ENCODE results near the gene CHST4.

The CHST4 gene

GRCh38 chr16:71565812-71566700 lies 39.8 kb downstream of the CHST4 start:
- H3K9me2 ChIP-seq (replicated peaks; ENCODE audit: low read depth, low read length) = no peaks in the 10 kb centered on the region
- no peaks in the 10 kb centered on the region for H3K36me3 ChIP-seq (ENCODE audit: insufficient read depth, low read length)
- H3K9me3 ChIP-seq (ENCODE audit: insufficient read depth, low read depth, low read length) = no peaks in the 10 kb centered on the region; the same call in 1 of the 2 replicates
- H3K27me3 ChIP-seq (ENCODE audit: insufficient read depth, low read length, poor library complexity, severe bottlenecking) = no peaks in the 10 kb centered on the region
- H4K20me1 ChIP-seq (ENCODE audit: insufficient read depth, low read length, poor library complexity, severe bottlenecking) = no peaks in the 10 kb centered on the region
- H2AFZ ChIP-seq (ENCODE audit: low read length) = peak overlapping the region; percentile 94
- no peaks in the 10 kb centered on the region for H3F3A ChIP-seq (ENCODE audit: low read depth)
- H3K4me1 ChIP-seq (ENCODE audit: insufficient read depth, low read length, poor library complexity, severe bottlenecking) = no peaks in the 10 kb centered on the region
- H3K9ac ChIP-seq (ENCODE audit: low read depth, low read length, poor library complexity, severe bottlenecking) = peak overlapping the region; percentile 58
- H3K4me3 ChIP-seq (ENCODE audit: low read length, poor library complexity, severe bottlenecking) = peak overlapping the region; percentile 73
- H3K4me2 ChIP-seq (ENCODE audit: low read depth, low read length, poor library complexity, severe bottlenecking) = peak overlapping the region; percentile 87
- no peaks in the 10 kb centered on the region for H3K79me2 ChIP-seq (ENCODE audit: insufficient read depth, low read length)
- TF ChIP-seq EZH2phosphoT487 (IDR thresholded peaks at IDR 0.05; ENCODE audit: borderline replicate concordance) = no peak
- TF ChIP-seq, protein P1, sequence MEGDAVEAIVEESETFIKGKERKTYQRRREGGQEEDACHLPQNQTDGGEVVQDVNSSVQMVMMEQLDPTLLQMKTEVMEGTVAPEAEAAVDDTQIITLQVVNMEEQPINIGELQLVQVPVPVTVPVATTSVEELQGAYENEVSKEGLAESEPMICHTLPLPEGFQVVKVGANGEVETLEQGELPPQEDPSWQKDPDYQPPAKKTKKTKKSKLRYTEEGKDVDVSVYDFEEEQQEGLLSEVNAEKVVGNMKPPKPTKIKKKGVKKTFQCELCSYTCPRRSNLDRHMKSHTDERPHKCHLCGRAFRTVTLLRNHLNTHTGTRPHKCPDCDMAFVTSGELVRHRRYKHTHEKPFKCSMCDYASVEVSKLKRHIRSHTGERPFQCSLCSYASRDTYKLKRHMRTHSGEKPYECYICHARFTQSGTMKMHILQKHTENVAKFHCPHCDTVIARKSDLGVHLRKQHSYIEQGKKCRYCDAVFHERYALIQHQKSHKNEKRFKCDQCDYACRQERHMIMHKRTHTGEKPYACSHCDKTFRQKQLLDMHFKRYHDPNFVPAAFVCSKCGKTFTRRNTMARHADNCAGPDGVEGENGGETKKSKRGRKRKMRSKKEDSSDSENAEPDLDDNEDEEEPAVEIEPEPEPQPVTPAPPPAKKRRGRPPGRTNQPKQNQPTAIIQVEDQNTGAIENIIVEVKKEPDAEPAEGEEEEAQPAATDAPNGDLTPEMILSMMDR (conservative IDR thresholded peaks at IDR 0.05; ENCODE audit: low read length) = no peak

DNA sequence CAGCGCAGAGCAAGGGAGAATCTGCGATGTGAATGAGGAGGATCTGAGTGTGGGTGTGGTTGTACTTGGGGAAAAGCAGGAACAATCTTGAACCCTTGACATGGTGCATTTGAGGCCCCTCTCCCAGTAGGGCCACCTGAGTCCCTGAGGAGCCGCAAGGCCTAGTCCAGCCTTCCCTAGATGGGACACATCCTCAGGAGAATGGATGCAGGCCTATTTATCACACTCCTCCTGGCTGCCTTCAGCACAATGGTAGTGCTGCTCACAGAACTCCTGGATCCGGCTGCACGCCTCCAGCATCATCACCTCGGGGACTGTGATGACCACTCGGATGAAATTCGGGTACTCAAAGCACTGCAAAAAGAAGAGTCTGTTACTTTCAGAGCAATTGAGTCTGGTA lies 41.7 kb downstream of the CHST4 start:
- no peaks in the 10 kb centered on the region for H4K20me1 ChIP-seq (ENCODE audit: insufficient read depth, low read length, poor library complexity, severe bottlenecking)
- H3F3A ChIP-seq (ENCODE audit: low read depth) = no peaks in the 10 kb centered on the region
- no peaks in the 10 kb centered on the region for H3K9me2 ChIP-seq (replicated peaks; ENCODE audit: low read depth, low read length)
- TF ChIP-seq, protein P1 (conservative IDR thresholded peaks at IDR 0.05; ENCODE audit: low read length) = no peak
- no peak for TF ChIP-seq EZH2phosphoT487 (IDR thresholded peaks at IDR 0.05; ENCODE audit: borderline replicate concordance)
- H3K4me3 ChIP-seq (ENCODE audit: low read length, poor library complexity, severe bottlenecking) = no peak overlapping the region
- H2AFZ ChIP-seq (ENCODE audit: low read length) = no peak overlapping the region
- H3K27me3 ChIP-seq (ENCODE audit: insufficient read depth, low read length, poor library complexity, severe bottlenecking) = peaks cover 7% of the 10 kb centered on the region
- no peak overlapping the region for H3K4me2 ChIP-seq (ENCODE audit: low read depth, low read length, poor library complexity, severe bottlenecking)
- no peak overlapping the region for H3K9ac ChIP-seq (ENCODE audit: low read depth, low read length, poor library complexity, severe bottlenecking)
- no peaks in the 10 kb centered on the region for H3K79me2 ChIP-seq (ENCODE audit: insufficient read depth, low read length)
- no peaks in the 10 kb centered on the region for H3K4me1 ChIP-seq (ENCODE audit: insufficient read depth, low read length, poor library complexity, severe bottlenecking)
- no peaks in the 10 kb centered on the region for H3K36me3 ChIP-seq (ENCODE audit: insufficient read depth, low read length)
- H3K9me3 ChIP-seq (ENCODE audit: insufficient read depth, low read depth, low read length) = no peaks in the 10 kb centered on the region

GRCh38 chr16:71568551-71568950 lies 42.3 kb downstream of the CHST4 start:
- Histone ChIP-seq H3K9me2 (replicated peaks; ENCODE audit: low read depth, low read length) (no peaks in the 10 kb centered on the region), H3K4me1 (ENCODE audit: insufficient read depth, low read length, poor library complexity, severe bottlenecking) (no peaks in the 10 kb centered on the region), H3K79me2 (ENCODE audit: insufficient read depth, low read length) (no peaks in the 10 kb centered on the region), H3K9ac (ENCODE audit: low read depth, low read length, poor library complexity, severe bottlenecking) (no peak overlapping the region), H3K4me3 (ENCODE audit: low read length, poor library complexity, severe bottlenecking) (no peak overlapping the region), H3K9me3 (ENCODE audit: insufficient read depth, low read depth, low read length) (no peaks in the 10 kb centered on the region), H3K27me3 (ENCODE audit: insufficient read depth, low read length, poor library complexity, severe bottlenecking) (peaks cover 7% of the 10 kb centered on the region), H3F3A (ENCODE audit: low read depth) (no peaks in the 10 kb centered on the region), H2AFZ (ENCODE audit: low read length) (no peak overlapping the region), H3K36me3 (ENCODE audit: insufficient read depth, low read length) (no peaks in the 10 kb centered on the region), H4K20me1 (ENCODE audit: insufficient read depth, low read length, poor library complexity, severe bottlenecking) (no peaks in the 10 kb centered on the region), H3K4me2 (ENCODE audit: low read depth, low read length, poor library complexity, severe bottlenecking) (no peak overlapping the region)
- TF ChIP-seq, protein P1 (conservative IDR thresholded peaks at IDR 0.05; ENCODE audit: low read length) = no peak
- TF ChIP-seq EZH2phosphoT487 (IDR thresholded peaks at IDR 0.05; ENCODE audit: borderline replicate concordance) = no peak

All from Loucy (cell line).